NCI-H226 (cell line): Measurements from ENCODE around the gene NELFCD.
"Not testable (repeated sequence)": the region's sequence is repeated elsewhere in the genome, so short reads cannot be mapped to it uniquely, and the experiment has no call there.

Experiments
- DNase-seq: peaks from one replicate; pipeline ENCODE4 v3.0.0-alpha.2; 2015

Gene NELFCD

GRCh38 chr20:59010995-59011873 lies 30.2 kb downstream of the NELFCD start:
- peak; percentile 91 for DNase-seq

GRCh38 chr20:59011874-59012157 lies 30.8 kb downstream of the NELFCD start:
- not testable (repeated sequence) for DNase-seq

- no peak for DNase-seq
These were observed 32.2 kb downstream of the NELFCD start for GRCh38 chr20:59013031-59013951.

GRCh38 chr20:59013959-59014608 lies 33.0 kb downstream of the NELFCD start:
- DNase-seq = no peak

GRCh38 chr20:59014680-59015389 lies 33.8 kb downstream of the NELFCD start:
- no peak for DNase-seq

GRCh38 chr20:59015411-59015810 lies 34.4 kb downstream of the NELFCD start:
- DNase-seq = no peak

- DNase-seq = no peak
These were observed 35.0 kb downstream of the NELFCD start for GRCh38 chr20:59015812-59016711.

GRCh38 chr20:59016795-59017492 lies 35.9 kb downstream of the NELFCD start:
- no peak for DNase-seq

- no peak for DNase-seq
These were observed 36.6 kb downstream of the NELFCD start for GRCh38 chr20:59017493-59018231.

- no peak for DNase-seq
These were observed 37.8 kb downstream of the NELFCD start for GRCh38 chr20:59018817-59019216.

GRCh38 chr20:59019217-59019616 lies 38.2 kb downstream of the NELFCD start, which contains the start of gene TUBB1:
Gene TUBB1, plus strand, starts transcription at chr20:59019429. Its CDS starts 94 bp downstream, at chr20:59019523.
- no peak for DNase-seq

GRCh38 chr20:59020938-59021551 lies 40.0 kb downstream of the NELFCD start:
- DNase-seq = peak; percentile 95

GRCh38 chr20:59022754-59023153 lies 41.7 kb downstream of the NELFCD start:
- no peak for DNase-seq

- no peak for DNase-seq
These were observed 42.6 kb downstream of the NELFCD start for GRCh38 chr20:59023616-59024015.

- no peak for DNase-seq
These were observed 43.1 kb downstream of the NELFCD start for GRCh38 chr20:59024111-59024530.

- DNase-seq = no peak
These were observed 44.0 kb downstream of the NELFCD start for GRCh38 chr20:59025086-59025485.

- DNase-seq = no peak
These were observed 44.5 kb downstream of the NELFCD start for GRCh38 chr20:59025511-59025910.

GRCh38 chr20:59026904-59027740 lies 46.1 kb downstream of the NELFCD start:
- DNase-seq = no peak
